Aorta (tissue), 5 donors: Measurements from ENCODE around the gene MYO9A. TPM values are rescaled to one million over a fixed set of nuclear protein-coding genes. Genes with fewer than 3 reads are reported as not detected.

Experiments
- ATAC-seq: fragments of 200-7000 bp; cut with Tn5 transposase; one replicate; pipeline ENCODE4 v1.9.1; 2022; ENCODE audit warnings: moderate library complexity; ENCODE audit not compliant: low FRiP score
- DNase-seq, 2 donors: peaks; one replicate each; pipeline ENCODE4 v3.0.0-alpha.2; 2020
- H3K27ac ChIP-seq, 2 donors: one replicate each; pipeline ENCODE4 v1.5.1; 2013; ENCODE audit warnings: low read length in 2 of 2, mild to moderate bottlenecking in 2 of 2, moderate library complexity in 2 of 2, control low read depth in 1 of 2, inconsistent platforms in 1 of 2, low read depth in 1 of 2
- H3K27me3 ChIP-seq, 2 donors: one replicate each; pipeline ENCODE4 v1.6.1; 2013; ENCODE audit warnings: control low read depth in 1 of 2, low read length in 1 of 2, mild to moderate bottlenecking in 1 of 2, moderate library complexity in 1 of 2; ENCODE audit not compliant: insufficient read depth in 2 of 2, control insufficient read depth in 1 of 2
- H3K36me3 ChIP-seq, 2 donors: one replicate each; pipeline ENCODE4 v1.6.1; 2013; ENCODE audit warnings: control low read depth in 1 of 2, low read length in 1 of 2, mild to moderate bottlenecking in 1 of 2; ENCODE audit not compliant: insufficient read depth in 2 of 2, control insufficient read depth in 1 of 2
- H3K4me1 ChIP-seq, 2 donors: one replicate each; pipeline ENCODE4 v1.6.1; 2013; ENCODE audit warnings: low read length in 2 of 2, control low read depth in 1 of 2, mild to moderate bottlenecking in 1 of 2, moderate library complexity in 1 of 2; ENCODE audit not compliant: insufficient read depth in 2 of 2, control insufficient read depth in 1 of 2
- H3K4me3 ChIP-seq, 2 donors: one replicate each; pipeline ENCODE4 v1.5.1; 2013; ENCODE audit warnings: low read length in 2 of 2, control low read depth in 1 of 2, mild to moderate bottlenecking in 1 of 2
- H3K9me3 ChIP-seq: one replicate; pipeline ENCODE4 v1.6.1; 2013; ENCODE audit warnings: mild to moderate bottlenecking, low read length; ENCODE audit not compliant: control insufficient read depth
- WGBS, 2 donors: extraction: QIAGEN DNeasy Blood & Tissue Kit; methylation state at CpG; one replicate each; pipeline ENCODE4 v1.1.7; 2013; 5-methylcytosine and 5-hydroxymethylcytosine counted together
- intact Hi-C, 2 donors: fragments of 100-400 bp; cut with DNase I; formaldehyde crosslinking; loops; one replicate each; pipeline versions ENCODE4 v1.14.2 to v1.15.0; 2022
- polyA plus RNA-seq, 2 donors: library from polyadenylated mRNA; stranded (reverse); fragments of 200-250 nt; gene quantifications; one replicate each; pipeline ENCODE4 v1.2.3, GENCODE V29; 2013
- total RNA-seq, 2 donors: library from RNA; stranded (reverse); fragmentation: NEBNext Ultra II Directional; extraction: Animal tissue kit (Norgen Biotek cat#: 25700); gene quantifications; one replicate each; pipeline ENCODE4 v1.2.1, GENCODE V29; 2021
- donor health status: healthy with polysubstance abuse.
- donor health status: Bipolar disorder and iron deficiency.
- donor health status: DM: no; HTN: no; CAD: no.
- donor health status: DM: no; HTN: no; CAD: no.
- donor health status: DM: yes; HTN: yes; CAD: no.

Gene MYO9A
- total and polyA plus RNA-seq, 4 donors = 4.9 to 93.7 (median 44.1) TPM

- intact Hi-C loops = no loop called here
- H3K36me3 ChIP-seq = no peaks in the 10 kb centered on the region
- 77 to 85% methylated on average over 1 of the region's 1 CpG for WGBS, 2 donors
- H3K27ac ChIP-seq = no peak overlapping the region
- H3K27me3 ChIP-seq = no peaks in the 10 kb centered on the region
- no peaks in the 10 kb centered on the region for H3K9me3 ChIP-seq
- ATAC-seq (no peak), DNase-seq (no peak)
- peaks cover 0 to 2% of the 10 kb centered on the region in 2 donors for H3K4me1 ChIP-seq
- no peak overlapping the region for H3K4me3 ChIP-seq
Measured at GRCh38 chr15:71962537-71962936, 155.4 kb downstream of the MYO9A start.

GRCh38 chr15:71957026-71957425 lies 160.9 kb downstream of the MYO9A start:
- WGBS, 2 donors = 19 to 23% methylated on average over 2 of the region's 2 CpGs
- H3K27me3 ChIP-seq = no peaks in the 10 kb centered on the region
- H3K36me3 ChIP-seq = no peaks in the 10 kb centered on the region
- intact Hi-C loops = no loop called here
- H3K9me3 ChIP-seq = no peaks in the 10 kb centered on the region
- no peak overlapping the region for H3K27ac ChIP-seq
- no peak for ATAC-seq
- DNase-seq = no peak
- no peak overlapping the region for H3K4me3 ChIP-seq
- H3K4me1 ChIP-seq = peaks cover 0 to 2% of the 10 kb centered on the region in 2 donors

DNA sequence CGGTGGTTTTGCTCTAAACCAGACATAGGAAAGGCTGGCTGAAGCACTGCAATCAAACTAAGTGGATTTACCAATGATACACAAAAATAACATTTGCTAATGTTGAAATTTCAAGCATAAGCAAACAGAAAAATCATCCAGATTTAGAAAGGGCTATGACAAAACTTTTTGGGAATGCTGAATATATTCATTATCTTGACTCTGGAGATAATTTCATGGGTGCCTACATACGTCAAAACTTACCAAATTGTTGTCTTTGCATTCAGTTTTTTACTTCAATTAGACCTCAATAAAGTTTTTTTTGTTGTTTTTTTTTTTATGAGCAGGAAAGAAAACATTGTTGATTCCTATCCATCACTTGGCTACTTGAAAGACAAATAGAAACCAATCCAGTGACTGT lies 166.8 kb downstream of the MYO9A start:
- peaks cover 0 to 2% of the 10 kb centered on the region in 2 donors for H3K36me3 ChIP-seq
- WGBS, 2 donors = 5 to 11% methylated on average over 2 of the region's 2 CpGs
- peaks cover 4 to 5% of the 10 kb centered on the region in 2 donors for H3K4me1 ChIP-seq
- no peaks in the 10 kb centered on the region for H3K9me3 ChIP-seq
- H3K4me3 ChIP-seq = no peak overlapping the region
- intact Hi-C loops = no loop called here
- no peak overlapping the region for H3K27ac ChIP-seq
- H3K27me3 ChIP-seq = no peaks in the 10 kb centered on the region
- DNase-seq = no peak
- ATAC-seq = no peak

- peaks cover 0 to 2% of the 10 kb centered on the region in 2 donors for H3K4me1 ChIP-seq
- WGBS, 2 donors = 88 to 92% methylated on average over 1 of the region's 1 CpG
- DNase-seq (no peak), ATAC-seq (no peak)
- no peak overlapping the region for H3K4me3 ChIP-seq
- peaks cover 0 to 2% of the 10 kb centered on the region in 2 donors for H3K36me3 ChIP-seq
- no peaks in the 10 kb centered on the region for H3K27me3 ChIP-seq
- no peaks in the 10 kb centered on the region for H3K9me3 ChIP-seq
- intact Hi-C loops = no loop called here
- no peak overlapping the region for H3K27ac ChIP-seq
Measured at GRCh38 chr15:71945012-71945411, 172.9 kb downstream of the MYO9A start.

- DNase-seq (no peak), ATAC-seq (no peak)
- no peaks in the 10 kb centered on the region for H3K9me3 ChIP-seq
- no peaks in the 10 kb centered on the region for H3K27me3 ChIP-seq
- no peak overlapping the region for H3K4me3 ChIP-seq
- intact Hi-C loops = no loop called here
- 87 to 89% methylated on average over 5 of the region's 5 CpGs for WGBS, 2 donors
- peaks cover 0 to 2% of the 10 kb centered on the region in 2 donors for H3K36me3 ChIP-seq
- peaks cover 0 to 2% of the 10 kb centered on the region in 2 donors for H3K4me1 ChIP-seq
- H3K27ac ChIP-seq = no peak overlapping the region
Measured at GRCh38 chr15:71943806-71944205, 174.1 kb downstream of the MYO9A start.

- Histone ChIP-seq H3K4me3 (no peak overlapping the region), H3K9me3 (no peaks in the 10 kb centered on the region), H3K4me1 (no peaks in the 10 kb centered on the region), H3K36me3 (no peaks in the 10 kb centered on the region), H3K27ac (no peak overlapping the region), H3K27me3 (no peaks in the 10 kb centered on the region)
- ATAC-seq (no peak), DNase-seq (no peak)
- intact Hi-C loops = no loop called here
- 81 to 90% methylated on average over 6 of the region's 6 CpGs for WGBS, 2 donors
Measured at GRCh38 chr15:71939981-71940588, 177.9 kb downstream of the MYO9A start.

GRCh38 chr15:71937650-71938311 lies 180.2 kb downstream of the MYO9A start:
- WGBS, 2 donors = 95 to 98% methylated on average over 3 of the region's 3 CpGs
- Histone ChIP-seq H3K27me3 (no peaks in the 10 kb centered on the region), H3K9me3 (no peaks in the 10 kb centered on the region), H3K4me1 (no peaks in the 10 kb centered on the region), H3K4me3 (no peak overlapping the region), H3K27ac (no peak overlapping the region), H3K36me3 (no peaks in the 10 kb centered on the region)
- ATAC-seq (no peak), DNase-seq (no peak)
- intact Hi-C loops = no loop called here

DNA sequence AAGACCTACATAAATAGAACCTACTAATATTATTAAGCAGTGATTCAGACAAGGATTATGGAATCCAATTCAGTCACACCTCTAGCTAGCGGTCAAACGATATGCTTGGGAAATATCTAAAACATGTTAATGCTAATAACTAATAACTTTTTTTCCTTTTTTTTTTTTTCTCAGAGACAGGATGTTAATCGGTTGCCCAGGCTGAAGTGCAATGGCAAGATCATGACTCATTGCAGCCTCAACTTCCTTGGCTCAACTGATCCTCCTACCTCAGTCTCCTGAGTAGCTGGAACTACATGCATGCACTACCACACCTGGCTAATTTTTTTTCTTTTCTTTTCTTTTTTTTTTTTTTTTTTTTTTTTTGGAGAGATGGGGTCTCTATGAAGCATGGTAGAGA lies 183.5 kb downstream of the MYO9A start:
- H3K4me1 ChIP-seq = no peaks in the 10 kb centered on the region
- intact Hi-C loops = no loop called here
- no peaks in the 10 kb centered on the region for H3K9me3 ChIP-seq
- no peaks in the 10 kb centered on the region for H3K27me3 ChIP-seq
- H3K36me3 ChIP-seq = peaks cover 3 to 5% of the 10 kb centered on the region in 2 donors
- 78 to 81% methylated on average over 3 of the region's 3 CpGs for WGBS, 2 donors
- H3K27ac ChIP-seq = no peak overlapping the region
- H3K4me3 ChIP-seq = no peak overlapping the region
- no peak for DNase-seq
- ATAC-seq = no peak

- WGBS, 2 donors = 95 to 96% methylated on average over 2 of the region's 2 CpGs
- H3K36me3 ChIP-seq = peaks cover 3 to 5% of the 10 kb centered on the region in 2 donors
Measured at GRCh38 chr15:71932689-71933088, 185.3 kb downstream of the MYO9A start.

More at GRCh38 chr15:71932689-71933088, 185.3 kb downstream of the MYO9A start:
- Histone ChIP-seq H3K27ac (no peak overlapping the region), H3K27me3 (no peaks in the 10 kb centered on the region), H3K4me3 (no peak overlapping the region), H3K9me3 (no peaks in the 10 kb centered on the region), H3K4me1 (no peaks in the 10 kb centered on the region)
- ATAC-seq (no peak), DNase-seq (no peak)
- intact Hi-C loops = no loop called here
